ENCODE measurements around the gene GLDC. TPM values are rescaled to one million over a fixed set of nuclear protein-coding genes. Genes with fewer than 3 reads are reported as not detected.

The GLDC gene
- total RNA-seq, 2 donors from 2014 or later, result 0.21 to 1.1 TPM

- no peak for TF ChIP-seq CTCF (IDR thresholded peaks at IDR 0.05)
- DNase-seq, result no peak
- intact Hi-C loops (cut with DNase I), result loop anchor here (10.0 kb wide), 1 partner anchor 74 kb away; no protein-coding TSS in a partner anchor
- H3K36me3 ChIP-seq, result no peaks in the 10 kb centered on the region
- no peak overlapping the region for H3K9ac ChIP-seq (ENCODE audit: low read depth in 2 of 2, low read length in 2 of 2)
- no peaks in the 10 kb centered on the region for H3K27me3 ChIP-seq
- no peaks in the 10 kb centered on the region for H3K4me1 ChIP-seq
- no peak overlapping the region for H3K27ac ChIP-seq
- no peak overlapping the region for H3K4me3 ChIP-seq
- no peaks in the 10 kb centered on the region for H3K9me3 ChIP-seq
Observed at GRCh38 chr9:6490863-6491262, 154.7 kb downstream of the GLDC start.

GRCh38 chr9:6489099-6489498, 156.4 kb downstream of the GLDC start:
- Histone ChIP-seq H3K27me3 (no peaks in the 10 kb centered on the region), H3K4me3 (no peak overlapping the region), H3K9me3 (no peaks in the 10 kb centered on the region), H3K4me1 (no peaks in the 10 kb centered on the region), H3K27ac (no peak overlapping the region), H3K9ac (ENCODE audit: low read depth in 2 of 2, low read length in 2 of 2) (no peak overlapping the region), H3K36me3 (no peaks in the 10 kb centered on the region)
- no peak for DNase-seq
- intact Hi-C loops (cut with DNase I), result no loop called here
- no peak for TF ChIP-seq CTCF (IDR thresholded peaks at IDR 0.05)

- no peak for TF ChIP-seq CTCF (IDR thresholded peaks at IDR 0.05)
- Histone ChIP-seq H3K9ac (ENCODE audit: low read depth in 2 of 2, low read length in 2 of 2) (no peak overlapping the region), H3K36me3 (no peaks in the 10 kb centered on the region), H3K27ac (no peak overlapping the region), H3K4me3 (no peak overlapping the region), H3K27me3 (no peaks in the 10 kb centered on the region), H3K9me3 (no peaks in the 10 kb centered on the region), H3K4me1 (no peaks in the 10 kb centered on the region)
- intact Hi-C loops (cut with DNase I), result no loop called here
- no peak for DNase-seq
Observed at GRCh38 chr9:6488395-6488794, 157.1 kb downstream of the GLDC start.

- Histone ChIP-seq H3K36me3 (no peaks in the 10 kb centered on the region), H3K27me3 (no peaks in the 10 kb centered on the region), H3K9me3 (no peaks in the 10 kb centered on the region), H3K4me1 (no peaks in the 10 kb centered on the region), H3K4me3 (no peak overlapping the region), H3K9ac (ENCODE audit: low read depth in 2 of 2, low read length in 2 of 2) (no peak overlapping the region), H3K27ac (no peak overlapping the region)
- TF ChIP-seq CTCF (IDR thresholded peaks at IDR 0.05), result no peak
- DNase-seq, result no peak
- intact Hi-C loops (cut with DNase I), result no loop called here
Observed at GRCh38 chr9:6484210-6484609, 161.3 kb downstream of the GLDC start.

Other genes starting within 250 kb of the GLDC start
- 10 to 100 TPM; 30.8 to 33.4 TPM for gene UHRF2, start 232.5 kb downstream of the GLDC start, total RNA-seq
- 10 to 100 TPM; 37.3 to 42.0 TPM for gene KDM4C, start 112.2 kb upstream of the GLDC start, total RNA-seq

Data from colonic mucosa (tissue), 4 donors.